MM.1S (cell line): ENCODE results near the gene NFRKB.

Source experiments
- EZH2 ChIP-seq: fragments of 300-600 bp; sonication (generic); optimal IDR thresholded peaks from 2 replicates; pipeline ENCODE3; 2017; ENCODE audit warnings: low read depth, mild to moderate bottlenecking, antibody characterized with exemption, low read length, mixed read lengths
- TF ChIP-seq, protein P1 (sequence below): fragments of 300-600 bp; sonication (generic); IDR thresholded peaks from 2 replicates; pipeline ENCODE4 v1.5.1; 2016; ENCODE audit warnings: antibody characterized with exemption, low read length, mixed read lengths

DNA sequence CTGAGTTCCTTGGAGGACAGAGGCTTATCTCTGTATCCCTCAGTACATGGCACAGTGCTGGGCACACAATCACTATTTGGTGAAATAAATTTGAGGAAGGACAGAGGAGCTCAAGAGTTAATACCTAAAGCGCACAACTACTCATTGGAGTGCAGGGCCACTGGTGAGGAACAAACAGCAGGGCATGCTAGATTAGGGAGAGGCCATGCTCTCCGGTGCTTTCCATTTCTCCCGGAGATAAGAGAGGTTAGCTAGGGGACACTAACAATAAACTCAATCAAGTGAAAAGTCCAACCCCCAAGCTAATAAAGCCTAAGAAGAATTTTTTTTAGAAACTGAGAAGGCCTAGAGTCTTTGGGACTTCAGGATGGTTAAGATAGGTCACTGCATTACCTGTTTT is 29.1 kb downstream of the NFRKB start:
- TF ChIP-seq, protein P1, sequence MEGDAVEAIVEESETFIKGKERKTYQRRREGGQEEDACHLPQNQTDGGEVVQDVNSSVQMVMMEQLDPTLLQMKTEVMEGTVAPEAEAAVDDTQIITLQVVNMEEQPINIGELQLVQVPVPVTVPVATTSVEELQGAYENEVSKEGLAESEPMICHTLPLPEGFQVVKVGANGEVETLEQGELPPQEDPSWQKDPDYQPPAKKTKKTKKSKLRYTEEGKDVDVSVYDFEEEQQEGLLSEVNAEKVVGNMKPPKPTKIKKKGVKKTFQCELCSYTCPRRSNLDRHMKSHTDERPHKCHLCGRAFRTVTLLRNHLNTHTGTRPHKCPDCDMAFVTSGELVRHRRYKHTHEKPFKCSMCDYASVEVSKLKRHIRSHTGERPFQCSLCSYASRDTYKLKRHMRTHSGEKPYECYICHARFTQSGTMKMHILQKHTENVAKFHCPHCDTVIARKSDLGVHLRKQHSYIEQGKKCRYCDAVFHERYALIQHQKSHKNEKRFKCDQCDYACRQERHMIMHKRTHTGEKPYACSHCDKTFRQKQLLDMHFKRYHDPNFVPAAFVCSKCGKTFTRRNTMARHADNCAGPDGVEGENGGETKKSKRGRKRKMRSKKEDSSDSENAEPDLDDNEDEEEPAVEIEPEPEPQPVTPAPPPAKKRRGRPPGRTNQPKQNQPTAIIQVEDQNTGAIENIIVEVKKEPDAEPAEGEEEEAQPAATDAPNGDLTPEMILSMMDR = no peak
- TF ChIP-seq EZH2 = no peak
